Immature natural killer cell (primary cell): Measurements from ENCODE around the gene GHDC. TPM values are rescaled to one million over a fixed set of nuclear protein-coding genes. Genes with fewer than 3 reads are reported as not detected.
"Not testable (repeated sequence)": the region's sequence is repeated elsewhere in the genome, so short reads cannot be mapped to it uniquely, and the experiment has no call there.

ENCODE experiments used
- DNase-seq, 3 donors: peaks; one replicate each; pipeline ENCODE4 v3.0.0; 2022; ENCODE audit warnings: mixed read lengths in 1 of 3
- H3K27ac Mint-ChIP-seq, 6 donors: one replicate each; pipeline ENCODE4 v1.8.0; 2020; ENCODE audit warnings: mixed read lengths in 6 of 6, mild to moderate bottlenecking in 5 of 6, inconsistent platforms in 4 of 6, moderate library complexity in 3 of 6
- H3K27me3 Mint-ChIP-seq, 3 donors: one replicate each; pipeline ENCODE4 v1.8.0; 2020 to 2021; ENCODE audit warnings: low read depth in 3 of 3, mild to moderate bottlenecking in 3 of 3, mixed read lengths in 3 of 3, moderate library complexity in 3 of 3, inconsistent platforms in 1 of 3
- H3K36me3 Mint-ChIP-seq, 3 donors: one replicate each; pipeline ENCODE4 v1.8.0; 2020; ENCODE audit warnings: mixed read lengths in 3 of 3, inconsistent platforms in 2 of 3, mild to moderate bottlenecking in 2 of 3
- H3K4me1 Mint-ChIP-seq, 2 donors: one replicate each; pipeline ENCODE4 v1.8.0; 2020; ENCODE audit warnings: inconsistent platforms in 2 of 2, mild to moderate bottlenecking in 2 of 2, mixed read lengths in 2 of 2, moderate library complexity in 1 of 2
- H3K4me3 Mint-ChIP-seq, 5 donors: one replicate each; pipeline ENCODE4 v1.8.0; 2020; ENCODE audit warnings: mild to moderate bottlenecking in 5 of 5, mixed read lengths in 5 of 5, inconsistent platforms in 3 of 5, moderate library complexity in 3 of 5
- H3K9me3 Mint-ChIP-seq, 6 donors: one replicate each; pipeline ENCODE4 v1.8.0; 2020; ENCODE audit warnings: mild to moderate bottlenecking in 6 of 6, mixed read lengths in 6 of 6, inconsistent platforms in 4 of 6, moderate library complexity in 3 of 6
- polyA plus RNA-seq, 3 donors: library from polyadenylated mRNA; unstranded; fragments of 300-500 nt; fragmentation: Illumina TruSeq; gene quantifications; one replicate each; pipeline ENCODE4 v1.2.3, GENCODE V29; 2021

The GHDC gene
- polyA plus RNA-seq, 3 donors from 2014 or later = 15.8 to 21.1 (median 19.9) TPM

DNA sequence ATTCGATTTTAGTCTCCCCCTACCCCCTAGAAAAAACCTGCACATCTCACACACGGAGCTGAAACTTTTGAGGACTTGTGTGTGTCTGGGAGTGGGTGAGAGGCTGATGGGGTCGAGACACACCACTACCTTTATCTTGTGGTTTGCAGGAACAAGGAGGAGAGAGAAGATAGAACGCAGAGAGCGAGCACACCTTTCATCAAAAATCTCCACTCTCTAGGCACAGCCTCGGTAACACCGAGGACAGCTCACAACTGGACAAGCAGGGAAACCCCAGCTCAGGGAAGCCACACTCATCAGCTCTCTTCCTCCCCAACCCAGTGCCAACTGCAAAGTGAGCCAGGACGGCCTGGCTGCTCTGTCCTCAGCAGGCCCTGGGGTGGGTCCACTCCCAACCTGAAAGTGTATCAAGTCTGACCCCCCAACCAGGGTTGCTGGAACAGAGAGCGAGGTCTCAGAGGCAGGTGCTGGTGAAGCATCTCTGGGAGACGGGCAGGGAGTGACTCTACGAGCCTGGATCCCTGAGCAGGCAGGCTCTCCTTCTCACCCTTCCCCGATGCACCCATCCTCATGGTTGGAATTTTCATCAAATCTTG lies 5.2 kb upstream of the GHDC start:
- peaks cover 9 to 32% (median 10%) of the 10 kb centered on the region in 3 donors for H3K36me3 Mint-ChIP-seq
- H3K27ac Mint-ChIP-seq = peak overlapping the region in 1 of 6 donors; percentile 54
- H3K4me1 Mint-ChIP-seq = peaks cover 2 to 3% of the 10 kb centered on the region in 2 donors
- H3K9me3 Mint-ChIP-seq = no peaks in the 10 kb centered on the region
- DNase-seq = no peak
- peaks cover 0 to 2% (median under 1%) of the 10 kb centered on the region in 3 donors for H3K27me3 Mint-ChIP-seq
- no peak overlapping the region for H3K4me3 Mint-ChIP-seq

DNA sequence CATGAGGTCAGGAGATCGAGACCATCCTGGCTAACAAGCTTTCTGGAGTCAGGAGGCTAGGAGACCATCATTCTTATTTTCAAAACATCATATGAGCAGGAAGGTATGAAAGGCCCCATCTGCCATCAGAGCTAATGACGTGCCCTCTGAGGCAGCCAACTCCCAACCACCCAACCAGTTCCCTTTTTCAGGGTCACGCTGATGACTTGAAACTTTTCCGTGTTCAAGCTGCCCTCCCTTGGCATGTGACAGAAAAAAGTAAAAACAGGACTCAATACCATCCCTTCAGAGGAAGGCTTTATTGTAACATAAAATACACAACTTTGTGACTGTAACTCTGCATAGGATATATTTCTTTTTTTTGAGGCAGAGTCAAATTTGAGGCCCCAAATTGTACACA lies 4.6 kb upstream of the GHDC start:
- H3K4me1 Mint-ChIP-seq = peaks cover 8 to 9% of the 10 kb centered on the region in 2 donors
- no peak overlapping the region for H3K4me3 Mint-ChIP-seq
- no peaks in the 10 kb centered on the region for H3K9me3 Mint-ChIP-seq
- no peak for DNase-seq
- H3K36me3 Mint-ChIP-seq = peaks cover 3 to 26% (median 5%) of the 10 kb centered on the region in 3 donors
- peak overlapping the region in 4 of 6 donors; percentile 13 to 58 (median 32) for H3K27ac Mint-ChIP-seq
- peaks cover 0 to 6% (median 4%) of the 10 kb centered on the region in 3 donors for H3K27me3 Mint-ChIP-seq

DNA sequence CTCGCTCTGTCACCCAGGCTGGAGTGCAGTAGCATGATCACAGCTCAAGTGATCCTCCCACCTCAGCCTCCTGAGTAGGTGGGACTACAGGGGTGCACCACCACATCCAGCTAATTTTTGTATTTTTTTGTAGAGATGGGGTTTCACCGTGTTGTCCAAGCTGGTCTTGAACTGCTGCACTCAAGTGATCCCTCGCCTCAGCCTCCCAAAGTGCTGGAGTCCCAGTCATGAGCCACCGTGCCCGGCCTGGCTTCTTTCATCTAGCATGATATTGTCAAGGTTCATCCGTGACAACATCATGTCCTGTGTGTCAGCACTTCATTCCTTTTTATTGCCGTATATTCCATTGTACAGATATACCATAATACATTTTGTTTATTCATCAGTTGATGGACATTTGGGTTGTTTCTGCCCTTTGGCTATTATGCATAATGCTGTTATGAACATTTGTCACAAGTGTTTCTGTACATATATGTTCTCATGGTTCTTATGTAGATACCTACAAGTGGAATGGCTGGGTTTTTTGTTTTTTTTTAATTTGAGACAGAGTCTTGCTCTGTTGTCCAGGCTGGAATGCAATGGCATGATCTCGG lies 3.4 kb upstream of the GHDC start:
- Mint-ChIP-seq H3K27ac (peak overlapping the region in 1 of 6 donors; percentile 17), H3K9me3 (no peaks in the 10 kb centered on the region), H3K4me3 (peak overlapping the region in 1 of 5 donors; percentile 34), H3K27me3 (peaks cover 0 to 8% (median 4%) of the 10 kb centered on the region in 3 donors), H3K4me1 (peaks cover 17 to 21% of the 10 kb centered on the region in 2 donors), H3K36me3 (peaks cover 0 to 18% (median 5%) of the 10 kb centered on the region in 3 donors)
- no peak for DNase-seq

DNA sequence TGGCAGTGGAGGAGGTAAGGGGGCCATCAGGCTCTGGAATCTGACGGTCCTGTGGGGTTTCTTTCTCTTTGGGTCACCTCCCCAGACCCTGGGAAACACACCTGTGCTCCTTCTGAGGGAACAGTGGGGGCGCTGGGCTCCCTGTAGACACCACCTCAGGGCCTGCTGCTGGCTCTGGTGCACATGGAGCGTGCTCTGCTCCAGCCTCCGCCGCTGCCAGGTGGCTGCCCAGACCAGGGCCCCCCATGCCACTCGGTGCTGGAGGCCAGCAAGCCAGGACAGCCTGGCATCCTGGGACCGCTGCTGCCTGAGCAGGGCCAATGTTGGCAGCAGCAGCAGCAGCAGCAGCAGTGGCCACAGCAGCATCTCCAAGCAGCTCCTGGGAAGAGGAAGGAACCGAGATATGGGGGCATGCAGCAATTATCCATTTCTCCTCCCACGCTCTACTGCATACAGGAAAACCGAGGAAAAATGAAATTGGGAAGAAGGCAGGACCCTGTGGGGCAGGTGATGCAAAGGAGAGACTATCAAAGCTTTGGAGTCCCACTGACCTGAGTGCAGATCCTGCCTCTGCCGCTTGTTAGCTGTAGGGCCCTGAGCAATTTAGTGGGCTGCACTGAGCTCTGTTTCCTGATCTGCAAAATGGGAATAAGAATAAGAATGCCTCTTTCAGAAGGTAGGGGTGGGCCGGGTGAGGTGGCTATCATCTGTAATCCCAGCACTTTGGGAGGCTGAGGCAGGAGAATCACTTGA lies 902 bp downstream of the GHDC start:
- peaks cover 0 to 6% (median 4%) of the 10 kb centered on the region in 3 donors for H3K36me3 Mint-ChIP-seq
- no peak for DNase-seq
- no peaks in the 10 kb centered on the region for H3K9me3 Mint-ChIP-seq
- peak overlapping the region; percentile 94 to 99 (median 95) for H3K4me3 Mint-ChIP-seq
- peaks cover 0 to 8% (median 2%) of the 10 kb centered on the region in 3 donors for H3K27me3 Mint-ChIP-seq
- peak overlapping the region; percentile 78 to 93 (median 90) for H3K27ac Mint-ChIP-seq
- H3K4me1 Mint-ChIP-seq = peaks cover 21 to 22% of the 10 kb centered on the region in 2 donors

DNA sequence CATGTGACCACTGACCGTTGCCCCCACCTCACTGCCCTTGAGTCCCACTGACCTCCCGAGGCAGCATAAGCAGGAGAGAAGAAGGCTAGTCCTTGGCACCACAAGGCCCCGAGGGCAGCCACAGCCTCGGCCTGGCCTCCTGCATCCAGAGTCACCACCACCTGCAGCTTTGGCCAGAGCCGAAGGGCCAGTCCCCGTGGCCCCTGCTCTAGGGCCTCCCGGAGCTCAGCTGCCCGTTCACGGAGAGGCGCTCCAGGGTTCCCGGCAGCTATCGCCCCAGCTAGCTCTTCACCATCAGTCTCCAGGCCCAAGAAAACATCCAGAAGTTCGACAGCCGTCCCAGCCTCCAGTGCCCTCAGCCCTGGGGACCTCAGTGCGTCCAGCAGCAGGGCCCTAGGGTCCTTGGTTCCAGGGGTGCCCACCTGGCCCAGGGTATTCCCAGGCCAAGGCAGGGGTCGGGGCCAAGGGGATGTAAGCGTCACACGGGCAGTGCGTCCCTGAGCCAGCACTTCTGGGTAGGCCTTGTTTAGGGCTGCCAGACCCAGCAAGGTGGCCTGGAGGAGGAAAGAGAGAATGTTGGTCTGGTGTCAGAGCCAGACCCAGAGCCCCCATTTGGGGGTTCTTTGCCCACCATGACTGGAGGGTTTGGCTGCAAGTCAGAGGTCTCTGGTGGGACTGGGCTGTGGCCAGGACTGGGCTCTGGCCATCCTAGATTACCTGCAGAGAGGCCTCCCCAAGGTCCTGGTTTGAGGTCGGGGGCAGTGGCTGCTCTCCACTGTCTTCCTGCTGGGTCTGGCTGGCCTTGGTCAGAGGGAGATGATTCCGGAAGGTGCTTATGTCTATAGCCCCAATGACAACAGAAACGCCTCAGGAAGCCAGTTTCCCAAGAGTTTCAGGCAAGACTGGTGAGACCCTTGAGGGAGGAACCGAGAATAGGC lies 1.8 kb downstream of the GHDC start:
- peaks cover 0 to 8% (median 2%) of the 10 kb centered on the region in 3 donors for H3K27me3 Mint-ChIP-seq
- H3K27ac Mint-ChIP-seq = peak overlapping the region in 3 of 6 donors; percentile 60 to 87 (median 62)
- H3K4me3 Mint-ChIP-seq = peak overlapping the region; percentile 30 to 95 (median 62)
- DNase-seq = no peak
- no peaks in the 10 kb centered on the region for H3K9me3 Mint-ChIP-seq
- peaks cover 21 to 22% of the 10 kb centered on the region in 2 donors for H3K4me1 Mint-ChIP-seq
- peaks cover 0 to 6% (median 4%) of the 10 kb centered on the region in 3 donors for H3K36me3 Mint-ChIP-seq

DNA sequence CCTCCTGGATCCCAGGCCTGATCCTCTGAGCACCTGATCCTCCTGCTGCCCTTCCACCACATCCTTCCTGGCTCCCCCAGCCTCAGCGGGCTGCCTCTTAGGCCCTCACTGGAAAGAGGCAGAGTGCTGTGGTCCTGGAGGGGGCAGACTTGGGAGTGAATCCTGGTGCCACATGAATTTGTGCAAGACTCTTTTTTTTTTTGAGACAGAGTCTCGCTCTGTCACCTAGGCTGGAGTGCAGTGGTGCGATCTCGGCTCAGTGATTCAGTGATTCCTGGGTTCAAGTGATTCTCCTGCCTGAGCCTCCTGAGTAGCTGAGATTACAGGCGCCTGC lies 3.1 kb downstream of the GHDC start:
- Mint-ChIP-seq H3K4me1 (peaks cover 21 to 22% of the 10 kb centered on the region in 2 donors), H3K9me3 (no peaks in the 10 kb centered on the region), H3K4me3 (no peak overlapping the region), H3K36me3 (peaks cover 0 to 6% (median 4%) of the 10 kb centered on the region in 3 donors), H3K27ac (no peak overlapping the region), H3K27me3 (peaks cover 0 to 8% (median 2%) of the 10 kb centered on the region in 3 donors)
- DNase-seq = no peak

DNA sequence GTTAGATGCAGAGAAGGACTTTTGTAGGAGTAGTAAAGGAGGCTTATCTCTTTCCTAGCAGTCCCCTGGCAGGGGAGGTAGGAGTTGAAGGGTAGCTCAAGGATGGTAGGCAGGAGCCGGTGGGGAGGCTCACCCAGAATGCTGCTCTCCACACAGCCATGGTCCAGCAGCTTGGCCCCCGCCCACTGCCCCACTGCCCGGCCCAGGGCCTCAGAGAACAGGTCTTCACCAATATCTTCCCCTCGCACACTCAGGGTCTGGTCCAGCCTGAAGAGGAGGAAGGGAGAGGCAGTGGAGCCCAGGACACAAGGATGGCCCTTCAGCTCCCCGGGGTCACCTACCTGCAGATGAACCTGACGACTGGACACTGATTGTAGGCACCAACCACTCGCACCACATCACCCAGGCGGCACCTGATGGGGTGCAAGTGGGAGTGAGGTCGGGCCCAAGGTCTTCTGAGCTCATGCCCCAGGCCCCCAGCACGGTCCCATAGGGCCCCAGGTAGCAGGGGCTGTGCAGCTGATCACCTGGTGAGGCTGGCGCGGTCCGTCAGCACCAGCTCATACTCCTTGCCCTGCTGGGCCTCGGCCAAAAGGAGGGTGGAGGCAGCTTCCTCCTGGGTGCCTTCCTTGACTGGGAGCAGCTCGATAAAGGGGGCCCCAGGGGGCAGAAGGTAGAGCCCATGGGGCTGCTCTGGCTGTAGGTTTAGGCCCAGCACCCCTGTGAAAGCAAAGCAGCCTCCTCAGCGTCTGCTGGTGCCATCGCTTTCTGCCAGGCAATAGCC lies 3.6 kb downstream of the GHDC start:
- Mint-ChIP-seq H3K4me3 (peak overlapping the region in 1 of 5 donors; percentile 3), H3K27ac (no peak overlapping the region), H3K4me1 (peaks cover 21 to 22% of the 10 kb centered on the region in 2 donors), H3K9me3 (no peaks in the 10 kb centered on the region), H3K27me3 (peaks cover 0 to 8% (median 2%) of the 10 kb centered on the region in 3 donors), H3K36me3 (peaks cover 0 to 6% (median 4%) of the 10 kb centered on the region in 3 donors)
- no peak for DNase-seq

DNA sequence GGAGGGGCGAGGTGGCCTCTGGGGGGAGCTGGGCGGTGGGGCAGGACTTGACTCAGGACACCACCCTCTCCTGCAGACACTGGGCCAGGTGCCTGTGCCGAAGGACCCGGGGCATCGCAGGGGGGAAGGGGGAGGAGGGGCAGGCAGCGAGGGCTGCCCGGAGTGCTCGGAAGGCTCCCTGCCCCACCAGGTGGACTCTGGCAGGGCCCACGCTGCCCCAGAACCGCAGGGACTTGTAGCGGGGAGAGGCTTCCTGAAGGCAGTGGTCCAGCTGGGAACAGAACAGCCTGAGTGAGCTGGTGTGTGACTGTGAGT lies 4.7 kb downstream of the GHDC start:
- Mint-ChIP-seq H3K9me3 (no peaks in the 10 kb centered on the region), H3K36me3 (peaks cover 0 to 6% (median 4%) of the 10 kb centered on the region in 3 donors), H3K4me3 (no peak overlapping the region)

DNA sequence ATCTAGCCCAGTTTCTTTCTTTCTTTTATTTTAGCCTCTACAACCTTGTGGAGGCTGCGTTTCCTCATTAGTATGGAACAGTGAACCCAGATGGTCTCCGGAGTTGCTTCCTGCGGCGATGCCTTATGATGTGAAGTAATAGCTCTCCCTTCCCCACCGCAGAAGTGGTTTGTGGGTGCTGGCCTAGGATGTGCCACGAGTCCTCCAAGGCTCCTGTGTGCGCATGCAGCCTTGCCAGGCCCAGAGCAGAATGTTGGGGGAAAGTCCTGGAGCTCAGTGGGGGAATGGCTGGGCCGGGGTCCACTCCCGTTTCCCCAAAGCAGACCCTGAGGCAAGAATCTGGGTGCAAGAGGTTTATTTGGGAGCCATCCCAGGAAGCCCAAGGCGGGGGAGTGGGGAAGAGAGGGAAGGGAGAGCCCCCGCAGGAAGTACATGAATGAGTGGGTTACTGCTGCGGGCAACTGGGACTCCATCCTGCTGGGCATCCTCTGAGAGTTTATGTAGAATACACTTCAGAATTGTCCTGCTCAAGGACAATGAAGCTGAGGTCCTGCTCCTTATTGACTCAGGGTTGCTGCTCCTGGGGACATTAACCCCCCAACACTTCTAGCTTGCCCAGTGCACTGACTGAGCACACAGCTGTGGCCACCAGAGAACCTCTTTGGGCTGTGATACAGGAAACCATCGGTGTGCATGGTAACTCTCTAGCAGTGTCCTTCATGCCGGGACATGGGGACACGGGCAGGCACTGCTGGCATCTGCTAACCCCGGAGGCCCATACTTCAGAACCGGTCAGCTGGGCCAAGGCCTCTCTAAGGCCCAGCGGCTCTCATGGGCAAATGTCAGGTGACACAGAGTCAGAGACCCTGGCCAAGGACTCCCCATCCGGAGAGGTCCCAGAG lies 5.3 kb downstream of the GHDC start:
- Mint-ChIP-seq H3K4me1 (peaks cover 21 to 23% of the 10 kb centered on the region in 2 donors), H3K27ac (no peak overlapping the region), H3K36me3 (peaks cover 0 to 6% (median 4%) of the 10 kb centered on the region in 3 donors), H3K27me3 (peaks cover 0 to 2% (median 2%) of the 10 kb centered on the region in 3 donors), H3K9me3 (no peaks in the 10 kb centered on the region), H3K4me3 (no peak overlapping the region)
- no peak for DNase-seq

More for the DNA sequence above, 4.7 kb downstream of the GHDC start:
- Mint-ChIP-seq H3K4me1 (peaks cover 24% of the 10 kb centered on the region in 2 donors), H3K27me3 (peaks cover 2 to 8% (median 2%) of the 10 kb centered on the region in 3 donors), H3K27ac (no peak overlapping the region)
- no peak for DNase-seq

DNA sequence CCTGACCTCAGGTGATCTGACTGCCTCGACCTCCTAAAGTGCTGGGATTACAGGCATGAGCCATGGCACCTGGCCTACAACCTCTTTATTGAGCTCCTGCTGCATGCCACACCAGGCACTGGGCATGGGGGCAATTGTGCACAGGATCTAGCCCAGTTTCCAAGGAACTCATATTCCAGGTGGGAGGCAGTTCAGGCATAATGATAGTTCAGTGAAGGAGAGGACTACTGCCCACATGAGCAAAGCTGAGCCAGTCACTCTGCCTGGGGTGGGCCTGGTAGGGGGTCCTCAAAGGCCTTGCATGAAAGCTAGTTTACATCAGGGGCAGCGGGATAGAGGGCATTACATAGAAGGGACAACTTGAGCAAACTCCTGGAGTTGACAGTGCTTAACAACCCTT lies 6.5 kb downstream of the GHDC start:
- H3K4me3 Mint-ChIP-seq = no peak overlapping the region
- no peak for DNase-seq
- H3K27me3 Mint-ChIP-seq = peaks cover 0 to 4% (median 3%) of the 10 kb centered on the region in 3 donors
- H3K27ac Mint-ChIP-seq = peak overlapping the region in 1 of 6 donors; percentile 13
- peaks cover 23% of the 10 kb centered on the region in 2 donors for H3K4me1 Mint-ChIP-seq
- H3K9me3 Mint-ChIP-seq = no peaks in the 10 kb centered on the region
- peaks cover 0 to 6% (median 4%) of the 10 kb centered on the region in 3 donors for H3K36me3 Mint-ChIP-seq

DNA sequence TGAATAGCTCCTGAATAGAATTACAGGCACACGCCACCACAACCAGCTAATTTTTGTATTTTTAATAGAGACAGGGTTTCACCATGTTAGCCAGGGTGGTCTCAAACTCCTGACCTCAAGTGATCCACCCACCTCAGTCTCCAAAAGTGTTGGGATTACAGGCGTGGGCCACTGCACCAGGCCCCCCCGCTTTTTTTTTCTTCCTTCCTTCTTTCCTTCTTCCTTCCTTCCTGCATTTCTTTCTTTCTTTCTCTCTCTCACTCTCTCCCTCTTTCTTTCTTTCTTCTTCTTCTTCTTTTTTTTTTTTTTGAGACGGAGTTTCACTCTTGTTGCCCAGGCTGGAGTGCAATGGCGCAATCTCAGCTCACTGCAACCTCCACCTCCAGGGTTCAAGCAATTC lies 8.1 kb downstream of the GHDC start:
- H3K9me3 Mint-ChIP-seq, H3K36me3 Mint-ChIP-seq, H3K27me3 Mint-ChIP-seq, DNase-seq: not testable (repeated sequence)
- Mint-ChIP-seq H3K4me1 (peaks cover 29 to 38% of the 10 kb centered on the region in 2 donors), H3K27ac (peak overlapping the region in 1 of 6 donors; percentile 46), H3K4me3 (peak overlapping the region in 3 of 5 donors; percentile 40 to 54 (median 46))

DNA sequence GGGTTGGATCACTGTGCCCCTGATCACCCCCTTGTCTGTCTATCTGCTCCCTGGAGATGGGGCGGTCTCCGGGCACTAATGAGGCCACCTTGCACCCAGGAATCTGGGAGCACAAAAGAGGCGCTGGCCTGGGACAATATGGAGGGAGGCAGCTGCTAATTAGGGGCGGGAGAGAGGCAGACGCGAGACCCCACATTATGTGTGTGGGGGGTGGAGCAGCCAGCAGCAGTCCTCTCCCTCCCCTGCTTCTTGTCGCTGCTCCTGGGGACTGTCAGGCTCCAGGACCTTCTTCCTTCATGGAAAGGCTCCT lies 8.7 kb downstream of the GHDC start:
- no peak overlapping the region for H3K4me3 Mint-ChIP-seq
- H3K9me3 Mint-ChIP-seq = no peaks in the 10 kb centered on the region
- H3K4me1 Mint-ChIP-seq = peaks cover 29 to 38% of the 10 kb centered on the region in 2 donors
- H3K27ac Mint-ChIP-seq = no peak overlapping the region
- no peak for DNase-seq
- peaks cover 0 to 6% (median 4%) of the 10 kb centered on the region in 3 donors for H3K36me3 Mint-ChIP-seq
- peaks cover 0 to 4% (median 3%) of the 10 kb centered on the region in 3 donors for H3K27me3 Mint-ChIP-seq
